HG02852 (cell line): ENCODE data around the gene TSPEAR.

Experiments used
- ATAC-seq: cut with Tn5 transposase; IDR thresholded peaks from one replicate; pipeline ENCODE4 v1.9.1; 2021; ENCODE audit warnings: mild to moderate bottlenecking, moderate library complexity; ENCODE audit not compliant: unreplicated experiment

Gene TSPEAR

DNA sequence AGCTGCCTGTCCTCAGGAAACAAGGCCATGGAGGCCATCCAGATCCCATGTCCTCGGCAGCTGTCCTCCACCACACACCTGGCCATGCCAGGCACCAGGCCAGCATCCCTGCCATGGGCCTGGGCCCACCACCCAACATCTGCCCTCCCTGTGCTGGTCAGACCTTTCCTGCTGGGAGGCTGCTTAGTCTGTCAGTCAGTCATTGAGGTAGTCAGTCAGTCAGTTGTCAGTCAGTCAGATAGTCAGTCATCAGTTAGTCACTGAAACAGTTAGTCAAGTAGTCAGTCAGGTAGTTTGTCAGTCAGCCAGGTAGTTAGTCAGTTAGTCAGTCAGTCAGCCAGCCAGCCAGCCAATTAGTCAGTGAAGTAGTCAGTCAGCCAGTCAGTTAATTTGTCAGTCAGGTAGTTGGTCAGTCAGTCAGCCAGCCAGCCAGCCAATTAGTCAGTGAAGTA is 188.6 kb downstream of the TSPEAR start:
- ATAC-seq, result no peak

DNA sequence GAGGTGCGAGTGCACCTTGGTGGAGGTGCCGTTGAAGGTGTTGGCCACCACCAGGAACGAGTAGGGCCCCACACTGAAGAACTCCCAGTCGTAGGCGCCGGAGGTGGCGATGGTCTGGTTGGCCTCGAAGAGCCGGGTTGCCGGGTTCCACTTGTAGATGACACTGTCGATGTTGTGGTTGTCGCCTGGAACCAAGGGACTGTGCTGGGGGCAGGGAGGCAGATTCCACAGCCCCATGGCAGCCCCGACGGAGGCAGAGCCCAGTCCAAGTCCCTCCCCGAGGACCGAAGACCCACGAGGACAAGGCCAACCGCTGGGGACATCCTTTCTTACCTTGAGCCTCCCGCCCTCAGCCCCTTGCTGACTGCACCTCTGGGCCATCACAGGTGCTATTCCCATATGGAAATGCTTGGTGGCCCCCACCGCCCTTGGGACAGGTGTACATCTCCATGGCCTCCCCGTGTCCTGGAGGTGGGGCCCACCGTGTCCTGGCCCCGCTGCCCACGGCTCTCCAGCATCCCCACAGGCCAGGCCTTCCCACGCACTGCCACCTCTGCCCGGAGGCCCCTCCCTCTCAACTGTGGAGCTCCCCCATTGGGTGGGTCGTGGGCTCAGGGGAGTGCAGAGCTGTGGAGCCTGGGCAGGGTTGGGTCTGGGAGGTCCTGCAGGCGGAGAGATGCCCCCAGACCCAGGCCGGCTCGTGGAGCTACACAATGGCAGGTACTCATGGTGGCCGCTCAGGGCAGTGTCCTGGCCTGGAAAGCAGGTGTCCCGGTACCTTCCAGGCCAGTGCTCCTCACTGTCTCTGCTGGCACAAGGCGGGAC is 189.2 kb downstream of the TSPEAR start:
- no peak for ATAC-seq

DNA sequence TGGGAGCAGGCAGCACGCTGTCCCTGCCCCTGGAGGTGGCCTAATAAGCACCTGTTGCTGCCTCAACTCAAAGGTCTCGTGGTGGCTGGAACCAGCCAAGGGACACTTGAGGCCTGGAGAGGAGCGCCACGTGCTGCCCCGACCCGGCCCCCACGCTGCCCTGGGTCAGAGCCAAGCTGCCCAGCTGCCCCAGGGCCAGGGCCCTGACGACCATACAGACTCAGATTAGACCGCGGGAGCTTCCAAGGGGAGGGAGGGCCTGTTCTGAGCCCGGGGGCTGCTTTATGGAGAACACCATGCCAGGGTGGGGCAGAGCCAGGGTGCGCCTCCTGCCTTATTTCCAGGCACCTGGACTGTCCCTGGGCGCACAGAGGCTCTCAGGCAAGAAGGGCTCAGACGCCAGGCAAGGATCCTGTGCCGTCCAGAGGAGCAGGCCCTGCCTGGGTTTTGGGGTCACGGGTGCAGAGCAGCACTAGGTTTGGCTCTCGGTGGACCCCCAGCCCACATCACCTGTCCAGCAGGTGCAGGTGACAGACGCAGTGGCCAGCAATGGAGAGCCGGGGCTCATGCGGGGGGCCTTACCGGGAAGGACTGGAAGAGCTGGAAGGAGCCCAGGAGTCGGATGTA is 190.0 kb downstream of the TSPEAR start:
- no peak for ATAC-seq

DNA sequence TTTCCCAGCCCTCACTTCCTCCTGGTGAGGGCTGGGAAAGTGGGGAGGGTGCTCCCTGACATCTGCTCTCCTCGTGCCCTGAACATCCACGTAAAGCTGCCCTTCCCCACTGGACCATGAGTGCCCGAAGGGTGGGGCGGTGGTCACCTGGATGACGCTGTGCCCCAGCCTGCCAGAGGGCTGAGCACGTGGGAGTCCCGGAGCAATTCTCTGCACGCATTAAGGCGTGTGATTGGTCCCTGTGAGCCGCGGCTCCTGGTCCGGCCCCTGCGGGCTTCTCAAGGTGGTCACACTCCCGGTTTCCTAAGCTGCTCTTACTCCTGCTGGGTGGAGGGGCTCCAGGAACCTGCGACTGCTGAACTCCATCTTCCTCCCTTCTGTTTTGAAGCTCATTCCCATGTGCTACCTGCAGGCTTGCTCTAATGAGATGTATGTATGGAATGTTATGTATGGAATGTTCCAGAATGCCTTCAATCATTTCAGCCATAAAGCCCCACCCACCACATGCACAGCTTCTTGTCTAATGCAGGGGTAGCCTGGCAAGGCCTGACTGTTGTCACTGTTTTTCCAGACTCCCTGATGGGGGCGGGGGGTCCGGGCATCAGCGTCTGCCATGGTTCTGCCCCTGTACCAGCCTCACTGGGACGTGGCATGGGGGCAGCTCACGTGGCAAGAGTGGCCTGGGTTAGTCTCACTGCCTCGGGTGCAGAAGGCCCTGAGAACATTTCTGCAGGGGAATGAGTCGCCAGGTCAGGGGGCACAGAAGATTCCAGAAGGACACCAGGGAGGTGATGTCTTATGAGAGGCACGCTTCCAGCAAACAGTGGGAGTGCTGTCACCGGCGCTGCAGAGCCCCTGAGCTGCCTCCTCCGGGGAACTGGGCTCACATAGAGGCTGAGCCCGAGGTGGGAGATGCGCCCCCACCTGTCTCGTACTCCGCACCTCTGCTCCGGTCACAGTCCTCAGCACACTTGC is 190.8 kb downstream of the TSPEAR start:
- no peak for ATAC-seq

DNA sequence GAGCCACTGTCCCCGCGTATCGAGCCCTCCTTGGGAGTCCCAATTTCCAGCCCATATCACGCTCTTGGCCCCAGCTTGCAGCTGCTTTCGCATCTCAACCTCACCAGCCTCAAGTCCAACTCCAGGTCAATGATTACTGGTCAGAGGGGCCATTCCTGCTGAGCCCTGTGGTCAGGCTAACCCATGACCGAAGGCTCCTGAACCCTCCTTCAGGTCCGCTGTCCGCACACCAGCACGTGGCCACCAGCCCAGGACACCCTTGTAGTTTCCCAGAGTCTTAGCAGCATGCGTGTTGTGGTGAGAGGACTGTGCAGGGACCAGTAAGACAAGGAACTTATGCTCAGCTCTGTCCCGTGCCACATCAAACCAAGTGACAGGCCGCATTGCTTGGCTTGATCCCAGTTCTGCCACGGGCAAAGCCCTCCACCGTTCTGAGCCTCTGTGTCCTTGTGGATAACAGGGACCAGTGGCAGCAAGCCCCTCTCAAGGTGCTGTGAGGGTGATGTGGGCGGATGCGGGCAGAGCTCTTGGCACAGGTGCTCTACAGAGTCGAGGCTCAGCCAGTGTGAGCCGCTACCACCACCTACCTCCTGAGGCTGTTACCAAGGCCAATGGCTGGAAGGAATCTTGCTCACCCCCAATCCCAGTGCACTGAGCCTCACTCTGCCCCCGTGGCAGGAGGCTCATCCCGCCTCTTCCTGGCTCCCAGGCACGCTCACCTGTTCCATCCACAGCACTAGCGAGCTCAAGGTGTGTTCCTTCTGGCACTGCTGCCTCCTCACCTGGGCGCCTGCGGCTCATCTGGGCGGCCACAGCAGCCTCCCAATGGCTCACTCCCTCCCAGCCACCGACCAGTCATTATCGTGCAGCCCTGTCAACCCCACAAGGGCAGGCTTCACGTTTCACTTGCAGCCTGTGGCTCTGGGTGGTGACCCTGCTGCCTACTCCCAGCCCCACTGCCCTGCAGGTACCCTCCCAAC is 191.7 kb downstream of the TSPEAR start:
- no peak for ATAC-seq

DNA sequence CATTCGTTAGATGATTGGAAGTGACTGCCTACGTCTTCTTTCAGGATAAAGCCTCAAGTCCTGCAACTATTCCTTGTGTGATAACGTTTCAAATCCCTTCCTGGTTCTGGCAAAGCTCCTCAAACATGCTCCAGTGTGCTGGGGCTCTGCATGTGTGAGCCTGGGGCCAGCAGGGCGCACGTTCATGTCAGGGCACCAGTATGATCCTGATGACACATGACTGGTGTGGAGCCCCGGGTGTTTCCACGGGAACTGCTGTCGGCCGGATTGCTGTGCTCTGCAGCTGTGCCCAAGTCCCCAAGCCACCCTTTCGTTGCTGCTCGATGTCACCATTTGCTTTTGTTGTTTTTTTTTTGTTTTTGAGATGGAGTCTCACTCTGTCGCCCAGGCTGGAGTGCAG is 192.7 kb downstream of the TSPEAR start:
- ATAC-seq, result no peak

DNA sequence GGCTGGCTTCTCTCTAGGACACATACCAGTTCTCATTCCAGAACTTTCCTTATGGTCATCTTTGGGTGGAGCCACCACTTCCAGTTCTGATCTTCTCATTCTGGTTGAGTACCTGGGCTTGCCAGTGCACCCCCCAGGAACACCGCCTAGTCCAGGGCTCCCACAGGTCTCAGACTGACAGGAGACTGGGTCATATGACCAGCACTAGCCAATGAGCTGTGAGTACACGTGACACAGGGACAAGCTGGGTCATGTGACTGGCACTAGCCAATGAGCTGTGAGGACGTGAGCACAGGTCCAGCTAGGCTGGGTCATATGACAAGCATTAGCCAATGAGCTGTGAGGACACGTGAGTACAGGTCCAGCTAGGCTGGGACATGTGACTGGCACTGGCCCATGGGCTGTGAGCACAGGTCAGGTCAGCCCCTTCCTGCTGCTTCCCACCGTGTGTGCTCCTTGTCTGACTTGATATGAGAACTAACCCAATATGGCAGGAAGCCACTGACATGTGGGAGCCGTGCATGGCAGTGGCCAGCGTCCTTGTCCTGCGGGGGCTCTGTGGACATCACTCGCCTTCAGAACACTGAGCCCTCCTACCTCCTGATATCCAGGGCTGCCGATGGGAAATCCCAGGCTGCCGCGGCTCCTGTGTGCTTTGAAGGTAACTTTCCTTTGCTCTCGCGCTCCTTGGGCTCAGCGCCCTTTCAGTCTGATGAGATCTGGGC is 194.0 kb downstream of the TSPEAR start:
- ATAC-seq, result no peak

DNA sequence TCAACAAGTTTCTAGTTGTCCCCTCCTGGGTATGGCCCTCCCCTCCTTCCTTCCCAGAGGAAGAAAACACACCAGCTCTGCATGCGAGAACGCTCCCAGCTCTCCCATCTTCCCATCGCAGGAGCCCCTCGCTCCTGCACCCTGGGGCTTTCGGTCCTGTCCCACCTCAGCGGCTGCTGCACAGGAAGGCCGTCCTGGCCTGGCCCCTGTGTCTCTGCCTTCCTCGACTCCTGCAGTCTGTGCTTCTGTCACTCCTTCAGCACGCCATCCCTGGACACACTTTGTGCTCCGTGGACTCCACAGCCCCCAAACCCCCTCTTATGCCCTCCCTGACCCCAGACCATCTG is 194.6 kb downstream of the TSPEAR start:
- ATAC-seq, result no peak

DNA sequence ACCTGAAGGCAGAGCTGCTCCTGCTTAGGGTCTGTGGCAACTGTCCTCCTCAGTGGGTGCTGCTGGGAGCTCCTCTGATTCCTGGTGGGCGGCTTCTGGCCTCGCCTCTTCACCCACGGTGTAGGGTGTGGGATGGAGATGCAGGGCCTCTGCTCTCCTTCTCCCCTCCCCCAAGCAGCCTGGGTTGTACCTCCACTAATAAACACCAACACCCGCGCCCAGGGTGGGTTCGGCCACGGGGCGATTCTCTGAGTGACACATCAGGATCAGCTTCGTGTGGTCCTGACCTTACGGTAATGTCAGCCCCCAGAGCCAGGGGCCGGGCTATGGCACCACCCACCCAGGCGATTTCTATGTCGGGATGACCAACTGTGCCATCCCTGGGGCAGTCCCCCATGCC is 195.0 kb downstream of the TSPEAR start:
- ATAC-seq, result no peak

DNA sequence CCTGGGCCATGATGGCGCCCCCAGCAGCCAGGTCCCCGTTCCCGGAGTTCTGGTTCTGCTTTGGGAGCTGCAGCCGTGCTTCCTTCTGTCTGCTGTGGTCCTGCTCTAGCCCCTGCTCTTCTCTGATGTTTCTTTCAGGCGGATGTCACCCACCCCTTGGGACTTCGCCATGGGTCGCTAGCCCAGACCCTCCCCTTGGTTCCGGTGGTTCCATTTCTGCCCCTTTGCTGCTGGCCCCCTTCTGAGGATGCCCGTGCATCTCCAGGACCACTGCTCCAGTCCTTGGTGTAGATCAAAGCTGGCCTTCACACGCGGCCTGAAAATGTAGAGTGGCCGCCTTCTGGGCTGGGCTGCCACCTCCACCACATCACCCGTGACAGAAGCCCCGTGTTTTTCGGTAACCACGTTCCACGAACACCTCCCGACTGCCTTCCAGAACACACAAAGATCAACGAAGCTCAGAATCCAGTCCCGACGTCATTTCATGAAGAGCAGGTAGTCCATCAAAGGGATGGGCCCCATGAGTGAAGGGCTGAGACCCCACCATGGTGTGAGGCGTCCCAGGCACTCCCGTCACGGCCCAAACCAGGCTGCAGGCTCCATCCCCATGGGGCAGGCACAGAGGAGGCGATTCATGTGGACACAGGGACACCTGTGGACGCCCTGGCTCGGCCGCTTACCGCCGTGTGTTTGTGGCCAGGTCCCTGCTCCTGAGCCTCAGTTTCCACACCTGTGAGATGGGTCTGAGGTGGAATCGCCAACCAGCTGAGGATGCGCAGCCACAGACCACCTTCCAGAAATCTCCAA is 195.8 kb downstream of the TSPEAR start:
- no peak for ATAC-seq

DNA sequence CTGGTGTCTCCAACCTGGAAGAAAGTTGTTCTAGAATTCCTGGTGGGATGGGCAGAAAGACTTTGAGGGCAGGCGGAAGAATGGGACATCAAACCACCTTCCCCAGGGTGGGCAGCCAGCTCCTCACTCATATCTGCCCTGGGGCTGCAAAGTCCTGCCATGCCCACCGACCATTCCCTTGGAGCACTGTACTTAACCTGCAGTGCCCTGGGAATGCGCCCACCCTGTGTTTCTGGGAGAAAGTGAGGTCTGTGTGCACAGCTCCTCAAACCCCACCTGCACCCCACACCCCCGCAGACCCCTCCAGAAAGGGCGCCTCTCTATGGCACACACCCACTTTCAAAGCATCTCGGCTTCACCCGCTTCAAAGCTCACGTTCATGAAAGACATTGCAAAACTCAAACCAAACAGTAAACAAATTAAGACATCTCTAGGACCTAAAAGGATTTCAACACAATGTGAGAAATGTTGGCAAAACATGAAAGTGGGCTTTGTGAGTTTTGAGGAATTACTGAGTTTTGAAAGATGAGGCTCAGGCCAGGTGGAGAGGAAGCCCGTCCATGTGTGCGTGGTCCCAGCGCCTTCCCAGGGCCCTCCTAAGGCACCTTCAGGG is 196.5 kb downstream of the TSPEAR start:
- ATAC-seq, result no peak

DNA sequence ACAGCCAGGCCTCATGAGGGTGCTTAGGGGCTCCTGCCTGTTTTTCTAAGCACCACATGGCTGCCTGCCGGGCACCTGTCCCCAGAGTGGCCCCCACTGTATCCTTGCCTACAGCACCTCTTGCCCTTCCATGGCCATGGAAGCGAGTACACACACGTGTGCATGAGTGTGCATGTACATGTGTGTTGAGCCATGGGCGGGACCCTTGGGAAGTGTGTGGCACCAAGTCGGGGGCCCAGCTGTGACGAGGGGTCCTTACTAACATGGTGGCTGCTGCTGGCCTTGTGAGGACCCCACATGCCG is 197.2 kb downstream of the TSPEAR start:
- no peak for ATAC-seq

DNA sequence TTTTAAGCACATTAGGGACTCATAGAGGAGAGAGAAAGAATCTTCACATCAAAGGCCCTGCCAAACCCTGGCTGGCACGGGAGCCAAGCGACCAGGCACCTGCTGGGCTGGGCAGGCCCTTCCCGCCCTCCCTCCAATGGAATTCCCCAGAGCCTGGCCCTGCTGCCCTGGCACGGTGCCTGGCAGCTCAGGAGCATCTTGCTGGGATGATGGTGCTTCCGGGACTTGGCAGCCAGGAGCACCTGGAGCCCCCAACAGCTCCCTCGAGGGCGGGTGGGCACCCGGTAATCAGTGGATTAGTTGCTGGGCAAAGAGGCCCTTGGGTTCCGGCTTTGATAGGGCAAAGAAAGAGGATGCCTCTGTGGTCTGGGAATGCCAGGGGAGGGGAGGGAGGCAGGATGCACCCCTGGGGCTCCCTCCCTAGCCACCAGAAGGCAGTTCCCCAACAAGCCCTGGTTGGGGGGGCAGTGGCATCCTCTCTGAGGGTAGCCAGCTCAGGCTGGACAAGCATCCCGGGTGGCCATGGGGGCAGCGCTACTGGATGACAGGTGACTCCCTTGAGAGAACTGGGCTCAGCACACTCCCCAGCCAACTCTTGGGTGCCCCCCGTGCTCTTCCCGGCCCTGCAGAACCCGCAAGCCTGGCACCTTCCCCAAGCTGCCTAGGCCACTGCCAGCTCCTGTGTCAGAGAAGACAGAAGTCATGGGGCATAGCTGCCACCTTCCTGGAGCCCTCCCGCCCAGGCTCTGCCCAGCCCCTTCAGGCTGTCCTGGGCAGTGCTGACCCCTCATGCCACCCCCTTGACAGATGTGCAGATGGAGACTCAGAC is 197.8 kb downstream of the TSPEAR start:
- ATAC-seq, result no peak

DNA sequence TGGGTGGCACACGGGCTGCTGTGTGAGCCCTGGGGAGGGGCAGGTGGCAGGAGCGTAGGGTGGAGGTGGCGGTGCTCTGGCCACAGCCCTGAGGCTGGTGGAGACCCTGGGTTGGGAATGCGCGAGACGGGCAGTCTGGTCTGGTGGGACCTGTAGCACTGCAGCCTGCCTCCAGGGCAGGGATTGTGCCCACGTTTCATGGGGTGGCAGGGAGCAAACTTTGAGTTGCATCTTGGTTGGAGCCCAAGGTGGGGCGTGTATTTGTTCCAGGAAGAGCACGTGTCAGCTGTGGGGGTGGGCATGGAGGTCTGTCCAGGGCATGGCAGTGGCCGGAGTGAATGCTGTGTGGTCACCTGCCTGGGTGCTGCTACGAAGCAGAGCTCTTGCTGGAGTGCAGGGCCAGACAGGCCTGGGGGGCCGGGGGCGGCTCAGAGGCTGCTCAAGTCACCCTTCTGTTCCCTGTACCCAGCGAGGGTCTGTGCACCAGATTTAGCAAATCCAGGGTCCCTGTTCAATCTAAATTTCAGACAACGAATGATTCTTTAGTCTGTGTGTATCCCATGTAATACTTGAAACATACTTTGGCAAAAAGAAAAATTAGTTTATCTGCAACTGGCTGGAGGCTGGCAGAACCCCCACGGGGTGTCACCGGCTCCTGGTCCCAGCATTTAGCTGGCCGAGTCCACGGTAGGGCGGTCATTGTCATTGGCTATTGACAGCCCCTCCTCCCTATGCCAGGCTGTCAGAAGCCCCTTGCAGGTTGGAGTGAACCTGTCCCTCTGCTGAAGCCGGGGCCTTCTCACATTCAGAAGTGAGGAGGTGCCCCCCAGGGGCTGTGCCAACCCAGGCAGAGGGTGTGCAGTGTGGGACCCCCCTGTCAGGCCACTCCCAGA is 198.6 kb downstream of the TSPEAR start:
- no peak for ATAC-seq

DNA sequence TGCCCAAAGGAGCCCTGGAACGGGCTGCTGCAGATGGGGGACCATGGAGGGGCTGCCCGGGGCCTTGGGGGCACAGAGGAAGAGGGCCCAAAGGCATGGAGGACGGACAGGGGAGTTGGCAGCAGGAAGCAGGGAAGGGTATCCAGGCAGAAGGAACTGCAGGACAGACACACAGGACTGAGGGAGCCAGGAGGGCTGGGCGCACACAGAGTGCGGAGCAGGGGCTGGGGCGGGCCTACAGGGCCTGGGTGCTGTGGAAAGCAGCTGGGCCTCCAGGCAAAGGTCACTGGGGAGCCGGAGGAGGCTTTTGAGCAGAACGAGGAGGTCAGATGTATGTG is 199.5 kb downstream of the TSPEAR start:
- ATAC-seq, result no peak

DNA sequence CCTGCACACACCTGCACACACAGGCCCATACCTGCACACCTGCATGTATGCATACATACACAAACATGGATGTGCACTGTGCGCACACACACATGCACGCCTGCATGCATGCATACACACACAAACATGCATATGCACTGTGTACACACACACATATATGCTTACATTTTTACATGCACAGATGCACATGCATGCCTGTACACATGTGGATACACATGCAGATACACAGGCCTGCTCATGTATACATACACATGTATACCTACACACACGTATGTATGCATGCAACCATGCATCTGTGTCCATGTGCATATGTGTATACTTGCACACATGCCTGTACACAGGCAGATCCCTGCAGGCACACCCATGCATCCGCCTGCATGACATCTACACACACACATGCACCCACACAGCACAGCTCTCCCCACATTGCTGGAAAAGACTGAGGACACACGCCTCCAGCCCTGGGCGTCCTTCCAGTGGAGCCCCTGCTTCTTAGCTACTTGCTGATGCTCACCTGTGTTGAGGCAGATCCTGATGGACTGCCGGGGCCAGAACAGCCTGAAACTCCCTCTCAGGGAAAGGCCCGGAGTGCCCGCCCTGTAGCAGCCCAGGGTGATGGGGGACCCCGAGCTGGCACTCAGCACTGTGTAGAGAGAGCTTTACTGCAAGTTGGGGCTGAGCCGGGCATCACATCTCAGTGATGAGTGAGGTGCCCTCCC is 200.0 kb downstream of the TSPEAR start:
- no peak for ATAC-seq
